T follicular helper cell (primary cell): ENCODE data around the gene ABCA1.
A peak's percentile ranks its signal among the peaks of the same experiment; 100 is the strongest.
"Not testable (repeated sequence)": the region's sequence is repeated elsewhere in the genome, so short reads cannot be mapped to it uniquely, and the experiment has no call there.

Experiments used
- DNase-seq: peaks from one replicate; pipeline ENCODE4 v3.0.0-alpha.2; 2020; ENCODE audit warnings: low read depth
- total RNA-seq, 2 experiments: gene quantifications; one replicate each; lab custom pipeline; 2026; lab: John Stamatoyannopoulos, UW

The ABCA1 gene, protein sequence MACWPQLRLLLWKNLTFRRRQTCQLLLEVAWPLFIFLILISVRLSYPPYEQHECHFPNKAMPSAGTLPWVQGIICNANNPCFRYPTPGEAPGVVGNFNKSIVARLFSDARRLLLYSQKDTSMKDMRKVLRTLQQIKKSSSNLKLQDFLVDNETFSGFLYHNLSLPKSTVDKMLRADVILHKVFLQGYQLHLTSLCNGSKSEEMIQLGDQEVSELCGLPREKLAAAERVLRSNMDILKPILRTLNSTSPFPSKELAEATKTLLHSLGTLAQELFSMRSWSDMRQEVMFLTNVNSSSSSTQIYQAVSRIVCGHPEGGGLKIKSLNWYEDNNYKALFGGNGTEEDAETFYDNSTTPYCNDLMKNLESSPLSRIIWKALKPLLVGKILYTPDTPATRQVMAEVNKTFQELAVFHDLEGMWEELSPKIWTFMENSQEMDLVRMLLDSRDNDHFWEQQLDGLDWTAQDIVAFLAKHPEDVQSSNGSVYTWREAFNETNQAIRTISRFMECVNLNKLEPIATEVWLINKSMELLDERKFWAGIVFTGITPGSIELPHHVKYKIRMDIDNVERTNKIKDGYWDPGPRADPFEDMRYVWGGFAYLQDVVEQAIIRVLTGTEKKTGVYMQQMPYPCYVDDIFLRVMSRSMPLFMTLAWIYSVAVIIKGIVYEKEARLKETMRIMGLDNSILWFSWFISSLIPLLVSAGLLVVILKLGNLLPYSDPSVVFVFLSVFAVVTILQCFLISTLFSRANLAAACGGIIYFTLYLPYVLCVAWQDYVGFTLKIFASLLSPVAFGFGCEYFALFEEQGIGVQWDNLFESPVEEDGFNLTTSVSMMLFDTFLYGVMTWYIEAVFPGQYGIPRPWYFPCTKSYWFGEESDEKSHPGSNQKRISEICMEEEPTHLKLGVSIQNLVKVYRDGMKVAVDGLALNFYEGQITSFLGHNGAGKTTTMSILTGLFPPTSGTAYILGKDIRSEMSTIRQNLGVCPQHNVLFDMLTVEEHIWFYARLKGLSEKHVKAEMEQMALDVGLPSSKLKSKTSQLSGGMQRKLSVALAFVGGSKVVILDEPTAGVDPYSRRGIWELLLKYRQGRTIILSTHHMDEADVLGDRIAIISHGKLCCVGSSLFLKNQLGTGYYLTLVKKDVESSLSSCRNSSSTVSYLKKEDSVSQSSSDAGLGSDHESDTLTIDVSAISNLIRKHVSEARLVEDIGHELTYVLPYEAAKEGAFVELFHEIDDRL (N-terminal part only)
- total RNA-seq, result 0.74 to 1.9 reads per million in 2 experiments

DNA sequence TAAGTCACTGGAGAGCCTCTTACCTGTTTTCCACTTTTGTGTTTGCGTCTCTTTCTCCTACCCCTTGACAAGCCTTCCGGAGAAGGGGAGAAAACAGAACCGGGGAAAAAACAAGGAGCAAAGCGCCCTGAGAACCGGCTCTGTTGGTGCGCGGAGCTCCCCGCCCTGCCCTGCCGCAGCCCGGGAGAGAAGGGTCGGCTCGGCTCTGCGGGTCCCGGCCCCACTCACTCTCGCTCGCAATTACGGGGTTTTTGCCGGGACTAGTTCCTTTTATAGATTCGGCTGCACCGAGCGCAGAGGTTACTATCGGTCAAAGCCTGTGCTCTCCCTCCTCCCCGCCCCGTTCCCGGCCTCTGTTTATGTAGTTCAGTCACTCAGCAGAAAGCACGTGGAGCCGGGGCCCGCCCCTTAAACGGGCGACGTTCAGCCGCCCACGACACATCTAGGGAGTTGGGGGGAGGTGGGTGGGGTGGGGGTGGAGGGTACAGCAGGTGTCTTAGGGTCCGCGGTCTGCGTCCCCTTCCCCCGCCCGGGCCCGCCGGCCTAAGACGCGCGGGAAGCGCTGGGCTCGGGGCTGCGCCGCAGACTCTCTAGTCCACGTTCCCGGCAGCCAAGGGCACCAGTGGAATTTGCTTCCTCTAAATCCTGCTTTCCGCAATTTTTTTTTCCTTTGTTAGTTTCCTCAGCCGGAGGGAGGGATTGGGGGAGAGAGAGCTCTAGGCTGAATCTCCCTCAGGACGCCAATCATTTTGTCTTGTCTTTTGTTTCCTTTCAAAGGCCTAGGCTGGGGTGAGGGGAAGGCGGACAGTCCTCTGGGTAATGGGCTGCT lies at the start of gene ABCA1:
TSS of gene ABCA1 (minus strand) at position 244 of the 829 bp plus-strand sequence. CDS start 24,476 bp downstream, outside the sequence.
- DNase-seq, result peak; percentile 52

DNA sequence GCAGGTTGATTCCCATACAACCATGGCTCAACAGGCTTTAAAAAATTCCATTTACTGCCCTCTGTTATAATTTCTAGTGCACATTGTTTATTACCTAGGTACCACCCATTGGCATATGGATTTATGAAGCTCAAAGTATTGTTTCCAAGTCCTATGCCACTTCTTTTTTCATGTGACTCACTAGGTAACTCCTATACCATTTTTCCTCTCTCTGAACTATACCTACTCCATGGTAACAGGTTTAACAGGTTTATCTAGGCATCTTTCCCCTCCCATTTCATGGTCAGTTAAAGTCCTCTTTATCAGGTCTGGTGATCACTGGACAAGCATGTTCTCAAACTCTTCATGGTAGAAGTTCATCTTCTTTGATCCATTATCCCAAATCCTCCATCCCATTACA lies 49.6 kb upstream of the ABCA1 start:
- no peak for DNase-seq

GRCh38 chr9:104977168-104977567 lies 49.2 kb upstream of the ABCA1 start:
- DNase-seq, result no peak

GRCh38 chr9:104975966-104976595 lies 48.1 kb upstream of the ABCA1 start:
- DNase-seq, result not testable (repeated sequence)

DNA sequence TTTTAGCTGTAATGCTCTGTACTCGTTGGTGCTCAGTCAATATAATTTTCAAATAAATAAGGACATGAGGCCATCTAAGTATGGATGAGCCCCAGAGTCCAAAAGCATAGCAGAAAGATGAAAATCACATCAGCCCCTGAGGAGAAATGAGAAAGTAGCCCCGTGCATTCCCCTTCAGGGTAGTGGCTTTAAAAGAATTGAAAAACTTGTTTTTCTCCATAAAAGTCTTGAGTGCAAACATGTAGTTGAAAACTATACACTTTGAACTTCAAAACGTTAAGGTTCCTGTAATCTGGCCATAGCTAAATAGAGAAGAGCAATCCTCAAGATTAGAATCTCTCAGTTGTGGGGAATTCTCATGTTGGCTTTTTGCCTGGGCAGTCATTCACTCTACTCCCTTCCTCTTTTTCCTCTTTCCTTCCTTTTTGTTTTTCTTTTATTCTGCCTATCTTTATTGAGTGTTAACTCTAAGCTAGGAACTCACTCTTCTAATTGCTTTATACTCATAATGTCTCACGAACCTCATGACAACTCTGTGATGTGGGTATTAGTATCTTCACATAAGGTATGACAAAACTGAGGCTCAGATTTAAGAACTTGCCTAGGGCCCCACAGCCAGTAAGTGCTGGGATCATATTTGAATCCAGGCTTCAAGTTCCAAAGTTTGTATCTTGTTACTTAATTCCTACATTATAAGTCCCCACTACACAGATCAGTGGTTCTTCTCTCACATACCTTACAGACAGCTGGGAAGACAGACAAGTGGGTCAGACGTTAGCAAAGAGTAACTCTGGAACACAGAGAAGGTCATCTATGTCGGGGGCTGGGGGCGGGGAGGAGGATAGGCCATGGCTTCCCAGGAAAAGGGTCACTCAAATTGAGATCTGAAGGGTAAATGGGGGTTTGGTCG lies 46.4 kb upstream of the ABCA1 start:
- DNase-seq, result no peak

DNA sequence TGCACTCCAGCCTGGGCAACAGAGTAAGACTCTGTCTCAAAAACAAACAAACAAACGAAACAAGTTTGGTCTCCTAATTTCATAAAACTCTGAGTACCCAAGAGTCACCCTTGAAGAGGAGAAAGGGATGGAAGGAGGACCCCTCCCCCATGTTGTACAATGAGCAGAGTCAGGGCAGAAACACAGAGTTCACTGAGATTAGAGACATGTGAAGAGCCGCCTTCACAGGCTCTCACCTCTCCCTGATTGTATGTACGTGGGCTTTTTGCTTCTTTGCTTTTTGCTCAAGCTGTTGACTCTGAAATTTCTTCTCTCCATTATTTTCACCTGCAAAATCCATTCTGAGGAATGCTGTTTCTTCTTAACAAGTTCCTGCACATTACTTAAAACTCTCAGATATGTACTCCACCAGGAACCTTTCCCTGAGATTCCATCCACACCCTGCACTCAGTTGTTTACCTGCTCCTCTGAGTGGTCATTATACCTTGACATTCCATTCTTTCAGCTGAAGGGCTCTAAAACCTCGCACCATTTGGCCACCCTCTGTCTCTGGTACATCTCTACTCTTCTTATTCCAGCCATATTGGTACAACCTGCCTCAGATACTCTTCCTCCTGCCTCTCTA lies 44.4 kb upstream of the ABCA1 start:
- no peak for DNase-seq

DNA sequence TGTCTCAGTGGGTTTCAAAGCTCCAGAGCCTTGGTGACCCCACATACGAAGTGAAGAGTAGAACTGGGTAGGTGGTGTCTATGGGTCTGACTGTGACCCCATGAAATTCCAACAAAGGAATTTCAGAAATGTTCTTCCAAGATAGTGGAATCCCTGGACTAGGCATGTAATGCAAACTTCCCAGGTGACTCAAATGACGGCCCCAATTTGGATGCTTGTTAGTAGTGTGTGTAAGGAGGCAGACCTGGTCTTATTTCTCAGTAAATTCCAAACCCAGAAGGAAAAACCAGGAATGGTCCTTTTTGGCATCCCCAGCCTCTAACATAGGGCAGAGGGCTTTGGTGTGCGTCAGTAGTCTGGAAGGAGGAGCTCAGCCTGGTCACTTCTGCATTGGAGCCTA lies 43.6 kb upstream of the ABCA1 start:
- no peak for DNase-seq

DNA sequence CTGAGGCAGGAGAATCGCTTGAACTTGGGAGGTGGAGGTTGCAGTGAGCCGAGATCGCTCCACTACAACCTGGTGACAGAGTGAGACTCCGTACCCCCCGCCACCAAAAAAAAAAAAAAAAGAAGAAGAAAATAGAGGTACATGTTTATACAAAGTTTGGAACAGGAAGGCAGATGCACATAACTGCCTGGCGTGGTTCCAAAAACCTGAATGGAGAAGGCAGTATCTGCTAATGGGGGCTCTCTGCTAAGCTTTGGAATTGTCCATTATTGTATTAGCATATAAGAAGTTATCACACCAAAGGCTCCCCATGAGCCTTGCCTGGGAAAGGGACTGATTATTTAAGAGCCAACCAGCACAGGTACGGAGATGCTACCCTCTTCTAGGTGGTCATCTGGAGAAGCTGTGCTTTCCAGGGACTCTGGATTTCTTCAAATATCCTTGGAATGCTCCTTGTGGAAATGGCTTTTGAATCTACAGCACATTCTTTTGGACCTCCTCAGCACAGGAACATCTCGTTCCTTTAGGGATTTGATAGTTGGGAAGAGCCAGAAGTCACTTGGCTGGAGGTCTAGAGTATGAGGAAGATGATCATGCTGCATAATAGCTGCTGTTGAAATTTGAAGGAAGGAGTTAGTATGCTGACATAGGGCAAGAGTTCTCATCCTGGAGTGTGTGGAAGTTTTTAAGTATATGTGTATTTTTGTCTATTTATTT lies 42.5 kb upstream of the ABCA1 start:
- no peak for DNase-seq

- no peak for DNase-seq
Observed at GRCh38 chr9:104969116-104969515, 41.2 kb upstream of the ABCA1 start.

GRCh38 chr9:104968025-104968982 lies 40.3 kb upstream of the ABCA1 start:
- peak; percentile 78 for DNase-seq

GRCh38 chr9:104963076-104963475 lies 35.1 kb upstream of the ABCA1 start:
- DNase-seq, result no peak

GRCh38 chr9:104961701-104962359 lies 33.9 kb upstream of the ABCA1 start:
- no peak for DNase-seq

- DNase-seq, result peak; percentile 40
Observed at GRCh38 chr9:104961238-104961637, 33.3 kb upstream of the ABCA1 start.

DNA sequence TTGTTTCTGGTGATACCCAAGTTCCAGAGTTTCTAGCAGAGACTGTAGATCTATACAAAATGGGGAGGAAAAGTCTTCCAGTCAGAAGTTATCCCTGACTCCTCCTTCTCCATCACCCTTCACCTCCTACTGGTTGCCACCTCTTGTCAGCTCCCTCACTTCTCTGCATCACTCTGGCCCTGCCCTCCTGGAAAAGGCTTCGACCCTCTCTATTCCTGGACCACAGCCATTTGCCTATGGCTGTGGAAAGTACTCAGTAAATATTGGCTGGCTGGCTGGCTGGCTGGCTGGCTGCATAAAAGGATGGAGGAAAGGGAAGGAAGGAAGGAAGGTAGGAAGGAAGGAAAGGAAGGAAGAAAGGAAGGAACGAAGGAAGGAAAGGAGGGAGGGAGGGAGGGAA lies 32.7 kb upstream of the ABCA1 start:
- DNase-seq, result no peak

DNA sequence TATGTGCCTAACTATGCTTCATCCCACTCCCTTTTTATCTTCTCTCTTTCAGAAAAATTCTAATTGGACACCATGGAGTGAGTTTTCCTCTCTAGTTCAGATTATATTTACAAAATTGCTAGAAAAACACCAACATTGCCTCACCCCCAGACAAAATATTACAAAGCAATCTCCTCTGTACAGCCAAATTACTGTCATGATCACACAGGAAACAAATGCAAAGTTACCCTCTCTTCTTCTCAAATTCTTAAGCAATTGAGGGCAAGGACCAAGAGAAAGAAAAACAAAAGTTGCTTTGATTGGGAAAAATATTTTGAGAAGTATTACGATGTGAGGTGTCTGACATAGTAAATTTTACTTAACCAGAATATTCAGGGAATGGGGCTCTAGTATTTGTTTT lies 30.8 kb upstream of the ABCA1 start:
- no peak for DNase-seq

DNA sequence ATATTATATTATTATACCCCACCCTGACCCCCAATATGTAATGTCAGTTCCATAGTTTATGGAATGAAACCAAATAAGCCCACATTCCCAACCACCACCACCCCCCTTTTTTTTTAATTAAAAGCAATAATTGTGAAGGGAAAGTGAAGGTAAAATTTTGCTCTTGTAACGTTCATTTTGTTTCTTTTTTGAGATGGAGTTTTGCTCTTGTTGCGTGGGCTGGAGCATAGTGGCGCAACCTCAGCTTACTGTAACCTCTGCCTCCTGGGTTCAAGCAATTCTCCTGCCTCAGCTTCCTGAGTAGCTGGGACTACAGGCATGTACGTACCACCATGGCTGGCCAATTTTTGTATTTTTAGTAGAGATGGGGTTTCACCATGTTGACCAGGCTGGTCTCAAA lies 30.1 kb upstream of the ABCA1 start:
- DNase-seq, result not testable (repeated sequence)

- no peak for DNase-seq
Observed at GRCh38 chr9:104951487-104951886, 23.5 kb upstream of the ABCA1 start.
